GM21390 (cell line): ENCODE results near the gene GALNT11.
A peak's percentile ranks its signal among the peaks of the same experiment; 100 is the strongest.
"Not testable (repeated sequence)": the region's sequence is repeated elsewhere in the genome, so short reads cannot be mapped to it uniquely, and the experiment has no call there.

Experiments
- ATAC-seq: cut with Tn5 transposase; IDR thresholded peaks from one replicate; pipeline ENCODE4 v1.9.1; 2021; ENCODE audit not compliant: unreplicated experiment

The GALNT11 gene

DNA sequence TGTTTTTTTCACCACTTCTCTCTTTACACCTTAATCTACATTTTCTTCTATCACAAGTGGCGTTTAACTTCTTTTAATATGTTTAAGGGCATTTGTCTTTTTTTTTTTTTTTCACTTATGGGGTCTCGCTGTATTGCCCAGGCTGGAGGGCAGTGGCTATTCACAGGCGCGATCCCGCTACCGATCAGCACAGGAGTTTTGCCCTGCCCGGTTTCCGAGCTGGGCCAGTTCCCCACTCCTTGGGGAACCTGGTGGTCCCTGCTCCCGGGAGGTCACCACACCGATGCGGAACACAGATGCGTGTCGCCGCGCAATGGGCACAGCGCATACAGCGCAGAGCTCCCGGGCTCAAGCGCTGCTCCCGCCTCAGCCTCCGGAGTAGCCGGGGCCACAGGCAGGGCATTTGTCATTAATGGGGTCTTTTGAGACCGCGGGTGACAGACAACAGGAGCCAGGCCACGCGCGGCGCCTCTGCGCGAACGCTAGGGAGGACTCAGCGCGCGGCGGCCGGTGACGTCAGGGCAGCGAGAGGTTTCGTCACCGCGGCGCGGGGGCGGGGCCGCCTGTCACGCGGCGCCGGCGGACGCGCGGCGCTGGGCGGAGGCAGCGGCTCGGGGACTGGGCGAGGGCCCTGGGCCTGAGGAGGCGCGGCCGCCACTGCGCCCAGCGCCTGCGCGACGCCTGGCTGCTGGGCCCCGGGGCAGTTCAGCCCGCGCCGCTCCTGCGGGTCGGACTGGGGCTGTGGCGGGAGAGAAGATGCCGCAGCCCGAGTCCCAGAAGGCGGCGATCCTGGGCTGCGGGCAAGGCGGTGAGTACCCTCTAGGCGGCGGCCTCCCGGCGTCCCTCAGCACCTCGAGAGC is at the start of gene GALNT11:
GALNT11 (plus strand) TSS at position 598 of the 860 bp plus-strand sequence. CDS start 68,554 bp downstream, outside the sequence.
- ATAC-seq = peak; percentile 95

DNA sequence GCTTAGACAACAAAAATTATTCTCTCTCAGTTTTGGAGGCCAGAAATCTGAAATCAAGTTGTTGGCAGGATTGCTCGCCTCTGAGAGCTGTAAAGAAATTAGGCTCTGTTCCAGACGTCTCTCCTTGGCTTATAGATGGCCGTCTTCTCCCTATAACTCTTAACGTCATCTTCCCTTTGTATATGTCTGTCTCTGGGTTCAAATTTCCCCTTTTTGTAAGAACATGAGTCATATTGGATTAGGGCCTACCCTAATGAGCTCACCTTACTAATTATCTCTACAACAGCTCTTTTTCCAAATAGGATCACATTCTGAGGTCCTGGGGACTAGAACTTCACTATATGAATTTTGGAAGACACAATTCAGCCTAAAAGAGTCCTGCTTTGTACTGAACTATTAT is 46.9 kb upstream of the GALNT11 start:
- ATAC-seq = no peak

DNA sequence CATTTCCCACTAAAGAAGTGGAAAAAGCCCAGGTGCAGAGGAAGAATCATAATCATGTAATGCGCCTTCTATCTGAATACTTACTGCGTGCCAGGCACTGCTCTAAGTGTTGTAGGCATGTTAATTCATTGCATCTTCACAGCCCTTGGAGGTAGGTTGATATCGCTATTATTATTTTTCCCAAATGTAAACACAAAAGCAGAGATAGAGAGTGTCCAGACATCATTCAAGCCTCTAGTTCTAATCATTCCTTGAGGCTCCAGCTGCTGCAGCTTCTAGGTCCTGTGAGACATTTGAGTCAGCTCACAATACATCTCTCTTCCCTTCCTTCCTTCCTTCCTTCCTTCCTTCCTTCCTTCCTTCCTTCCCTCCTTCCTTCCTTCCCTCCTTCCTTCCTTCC is 44.3 kb upstream of the GALNT11 start:
- no peak for ATAC-seq

DNA sequence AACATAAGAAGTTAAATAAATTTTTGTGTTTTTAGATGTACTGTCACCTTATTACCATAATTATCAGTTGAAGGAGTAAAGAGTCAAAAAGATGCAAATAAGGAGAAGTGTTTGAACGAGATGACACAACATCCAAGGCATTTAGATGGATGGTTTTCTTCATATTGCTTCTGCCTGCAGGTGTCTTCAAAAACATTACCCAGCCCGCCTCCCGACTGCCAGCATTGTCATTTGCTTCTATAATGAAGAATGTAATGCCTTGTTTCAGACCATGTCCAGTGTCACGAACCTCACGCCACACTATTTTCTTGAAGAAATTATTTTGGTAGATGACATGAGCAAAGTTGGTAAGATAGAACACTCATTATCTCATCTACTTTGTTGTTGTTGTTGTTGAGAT is 42.7 kb upstream of the GALNT11 start:
- ATAC-seq = no peak

DNA sequence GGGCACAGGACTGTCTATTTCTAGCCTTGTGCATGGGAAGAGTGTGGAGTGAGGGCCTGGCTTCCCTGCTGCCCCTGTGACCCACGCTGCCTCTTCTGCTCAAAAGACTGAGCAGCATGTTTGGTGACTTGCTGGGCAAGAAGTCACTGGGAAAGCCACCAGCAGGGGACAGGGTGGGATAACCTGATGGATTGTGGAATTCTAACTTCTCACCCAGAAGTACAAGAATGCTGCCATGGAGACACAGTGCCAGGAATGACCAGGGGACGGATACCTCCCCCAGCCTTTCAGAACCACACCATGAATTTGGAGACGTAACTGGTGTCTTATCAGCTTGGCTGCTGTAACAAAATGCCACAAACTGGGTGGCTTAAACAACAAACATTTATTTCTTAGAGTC is 40.9 kb upstream of the GALNT11 start:
- no peak for ATAC-seq

DNA sequence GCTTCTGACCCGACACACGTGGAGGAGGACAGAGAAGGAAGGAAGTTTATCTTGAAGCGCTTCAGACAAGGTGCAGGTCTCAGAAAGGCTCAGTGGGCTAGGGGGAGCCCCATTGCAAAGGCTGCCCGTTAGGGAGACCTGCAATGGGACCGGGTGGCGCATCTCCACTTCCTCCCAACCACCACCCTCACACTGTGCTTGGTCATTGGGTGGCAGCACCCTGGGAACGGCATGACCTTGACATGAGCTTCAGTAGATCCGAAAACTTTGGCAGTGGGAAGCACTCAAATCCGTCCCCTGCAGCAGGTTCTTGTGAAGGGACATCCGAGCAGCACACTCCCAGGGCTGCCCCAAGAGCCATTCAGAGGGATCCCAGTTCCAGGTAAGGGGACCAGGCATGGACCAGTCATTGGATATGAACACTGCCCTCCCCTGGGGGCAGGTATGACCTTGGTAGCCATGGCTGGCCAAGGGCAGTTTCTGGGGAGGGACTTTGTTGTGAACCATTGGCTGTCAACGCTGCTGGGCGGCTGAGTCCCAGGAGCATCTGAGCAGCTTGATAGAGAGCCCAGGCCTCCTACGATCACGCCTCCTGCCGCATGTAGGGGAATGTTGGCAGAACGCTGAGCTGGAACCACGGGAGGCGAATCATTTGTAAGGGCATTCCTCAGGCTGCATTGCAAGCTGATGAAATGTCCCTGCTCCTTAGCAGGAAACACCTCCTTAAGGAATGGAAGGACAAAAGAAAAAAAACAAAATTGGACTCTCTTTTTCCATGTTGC is 37.5 kb upstream of the GALNT11 start:
- ATAC-seq = no peak

DNA sequence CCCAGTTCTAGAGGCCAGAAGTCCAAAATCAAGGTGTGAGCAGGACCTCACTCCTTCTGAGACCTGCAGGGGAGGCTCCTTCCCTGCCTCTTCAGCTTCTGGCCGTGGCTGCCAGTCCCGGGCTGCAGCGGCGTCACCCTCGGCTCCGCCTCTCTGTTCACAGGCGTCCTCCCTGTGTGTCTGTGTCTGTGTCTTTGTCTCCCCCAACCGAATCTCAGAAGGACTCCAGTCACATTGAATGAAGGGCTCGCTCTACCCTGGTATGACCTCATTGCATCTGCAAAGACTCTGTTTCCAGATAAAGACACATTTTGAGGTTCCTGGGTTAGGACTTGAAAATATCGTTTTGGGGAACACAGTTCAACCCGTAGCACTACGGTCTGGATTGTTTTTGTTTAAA is 33.1 kb upstream of the GALNT11 start:
- ATAC-seq = no peak

DNA sequence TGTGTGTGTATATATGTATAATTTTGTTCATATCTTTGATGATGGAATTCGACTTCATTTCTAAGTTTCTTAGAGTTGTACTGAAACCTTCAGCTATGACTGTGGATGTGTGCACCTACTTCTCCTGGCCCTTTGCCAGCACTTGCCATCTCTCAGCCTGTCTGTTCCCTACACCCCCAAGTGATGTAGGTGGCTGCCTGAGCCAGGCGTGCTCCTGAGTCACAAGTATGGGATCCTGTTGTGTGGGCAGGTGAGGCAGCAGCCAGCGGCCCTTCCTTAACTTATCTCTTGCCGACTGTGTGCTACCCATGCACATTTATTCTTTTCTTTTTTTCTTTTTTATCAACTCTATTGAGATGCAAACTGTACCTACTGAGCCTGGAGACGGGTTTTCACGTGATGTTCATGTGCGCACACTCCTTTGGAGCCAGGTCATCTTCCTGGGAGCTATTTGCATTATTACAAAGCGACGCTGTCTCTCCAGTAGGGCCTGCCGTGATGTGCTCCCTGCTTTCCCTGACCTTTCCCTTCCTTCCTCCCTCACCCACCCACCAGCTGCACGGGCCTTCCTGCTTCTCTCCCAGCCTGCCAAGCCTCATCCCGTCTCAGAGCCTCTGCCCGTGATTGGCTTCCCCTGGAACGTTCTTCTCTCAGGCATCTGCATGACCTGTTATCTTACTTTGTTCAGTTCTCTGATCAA is 31.3 kb upstream of the GALNT11 start:
- no peak for ATAC-seq

DNA sequence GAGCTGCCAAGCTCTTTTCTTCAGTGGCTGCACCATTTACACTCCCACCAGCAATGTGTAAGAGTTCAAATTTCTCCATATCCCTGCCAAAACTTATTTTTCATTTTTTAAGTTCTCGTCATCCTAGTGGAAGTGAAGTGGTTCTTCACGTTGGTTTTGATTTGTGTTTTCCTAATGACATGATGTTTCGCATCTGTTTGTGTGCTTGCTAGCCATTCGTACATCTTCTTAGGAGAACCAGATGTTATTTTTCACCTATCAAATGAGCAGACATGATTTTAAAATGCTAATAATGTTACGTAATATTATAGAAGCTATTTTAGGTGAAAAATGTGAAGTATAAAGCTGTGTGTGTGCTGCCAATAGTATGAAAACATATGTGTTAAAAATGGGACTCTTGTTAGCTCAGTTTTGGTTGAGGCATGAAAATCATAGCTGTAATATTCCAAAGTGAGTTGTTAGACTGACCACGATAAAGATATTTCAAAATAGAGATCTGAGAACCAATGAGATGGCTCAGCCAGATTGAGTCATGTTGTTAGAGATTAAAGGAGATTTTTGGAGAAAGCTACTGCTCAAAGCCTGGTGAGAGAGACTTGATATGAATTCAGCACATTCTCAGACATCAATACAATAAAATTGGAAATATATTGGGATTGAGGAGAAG is 25.9 kb upstream of the GALNT11 start:
- no peak for ATAC-seq

DNA sequence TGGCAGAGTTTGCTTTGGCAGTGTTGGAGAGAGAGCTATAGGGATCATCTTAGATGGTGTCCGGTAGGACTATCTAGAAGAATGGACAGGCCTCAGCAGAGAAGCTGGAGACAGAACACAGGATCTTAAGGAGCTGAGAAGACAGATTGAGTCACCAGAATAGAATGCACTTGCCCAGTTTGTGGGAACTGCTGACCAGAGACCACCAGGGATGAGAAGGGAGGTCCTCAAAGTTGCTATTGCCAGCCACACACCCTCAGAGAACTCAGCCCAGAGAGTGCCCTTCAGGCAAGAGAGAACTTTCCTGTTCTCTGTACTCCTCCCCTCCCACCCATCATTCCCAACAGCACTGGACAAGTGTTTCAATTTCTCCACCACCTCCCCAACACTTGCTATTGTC is 25.3 kb upstream of the GALNT11 start:
- ATAC-seq = no peak

DNA sequence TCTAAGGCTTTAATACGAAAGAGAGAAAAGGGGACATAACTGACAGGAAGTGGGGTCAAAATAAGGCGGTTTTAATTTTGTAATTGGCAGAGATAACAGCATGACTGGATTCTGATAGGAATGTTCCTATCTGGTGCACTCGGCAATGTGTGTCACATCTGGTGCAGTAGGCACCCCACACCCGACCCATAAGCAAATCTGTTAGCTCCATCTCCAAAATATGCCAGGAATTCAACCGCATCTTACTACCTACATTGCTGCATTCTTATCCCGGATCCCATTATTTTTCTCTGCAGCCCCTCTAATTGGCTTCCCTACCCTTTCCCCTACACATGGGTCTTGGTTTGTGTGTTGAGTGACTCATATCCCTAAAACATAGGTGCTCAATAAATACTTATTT is 19.1 kb upstream of the GALNT11 start:
- no peak for ATAC-seq

DNA sequence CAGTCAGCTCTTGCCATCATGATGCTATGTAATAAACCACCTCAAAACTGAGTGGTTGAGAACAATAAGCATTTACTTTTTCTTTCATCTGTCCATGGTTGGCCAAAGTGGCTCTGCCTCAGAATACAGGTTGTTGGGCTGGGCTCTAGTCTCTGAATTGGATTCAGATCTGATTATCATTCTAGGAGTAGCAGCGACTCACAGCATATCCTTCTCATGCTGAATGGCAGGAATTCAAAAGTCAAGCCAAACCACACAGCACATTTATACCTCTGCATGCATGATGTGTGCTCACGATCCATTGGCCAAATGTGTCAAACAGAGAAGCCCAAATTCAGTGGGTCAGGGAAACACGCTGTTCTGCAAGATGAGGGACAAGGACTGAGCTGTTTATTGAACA is 13.6 kb upstream of the GALNT11 start:
- ATAC-seq = no peak

DNA sequence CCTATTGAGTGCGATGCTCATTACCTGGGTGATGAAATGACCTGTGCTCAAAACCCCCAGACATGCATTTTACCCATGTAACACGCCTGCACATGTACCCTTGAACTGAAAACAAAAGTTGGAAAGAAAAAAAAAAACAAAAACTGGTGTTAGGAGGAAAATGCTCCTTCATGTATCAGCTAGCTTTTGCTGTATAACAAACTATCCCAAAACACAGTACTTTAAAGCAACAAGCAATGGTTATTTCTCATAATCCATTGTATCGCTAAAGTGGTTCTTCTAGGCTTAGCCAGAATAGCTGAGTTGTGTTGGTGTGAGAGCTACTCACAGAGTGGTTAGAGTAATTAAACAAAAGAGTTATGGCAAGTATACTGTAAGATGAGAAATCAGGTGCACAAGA is 12.2 kb upstream of the GALNT11 start:
- no peak for ATAC-seq

DNA sequence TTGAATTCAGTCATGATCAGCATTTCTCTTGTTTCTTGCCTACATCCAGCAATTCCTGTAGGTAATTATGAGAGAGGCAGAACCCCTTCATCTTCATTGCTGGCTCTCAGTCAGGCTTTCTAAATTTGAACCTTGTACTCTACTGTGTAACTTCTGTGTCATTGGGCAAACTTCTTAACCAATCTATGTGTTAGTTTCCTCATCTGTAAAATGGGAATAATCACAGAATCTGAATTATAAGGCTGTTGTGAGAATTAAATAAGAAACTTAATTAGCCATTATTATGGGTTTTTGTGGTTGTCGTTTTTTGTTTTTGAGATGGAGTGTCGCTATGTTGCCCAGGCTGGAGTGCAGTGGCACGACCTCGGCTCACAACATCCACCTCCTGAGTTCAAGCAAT is 11.5 kb upstream of the GALNT11 start:
- no peak for ATAC-seq

DNA sequence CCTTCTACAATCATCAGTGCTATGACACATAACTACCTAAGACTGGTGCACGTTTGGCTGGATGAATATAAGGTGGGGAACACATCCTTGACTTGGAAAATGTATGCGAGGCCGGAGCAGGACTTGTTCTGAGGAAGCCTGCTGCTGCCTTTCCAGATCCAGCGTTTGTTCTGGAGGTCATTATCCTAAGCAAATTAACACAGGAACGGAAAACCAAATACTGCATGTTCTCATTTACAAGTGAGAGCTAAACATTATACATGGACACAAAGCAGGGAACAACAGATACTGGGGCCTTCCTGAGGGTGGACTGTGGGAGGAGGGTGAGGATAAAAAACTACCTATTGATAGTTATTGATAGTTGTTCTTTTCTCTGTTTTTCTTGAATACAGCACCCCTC is 10.8 kb upstream of the GALNT11 start:
- ATAC-seq = no peak

DNA sequence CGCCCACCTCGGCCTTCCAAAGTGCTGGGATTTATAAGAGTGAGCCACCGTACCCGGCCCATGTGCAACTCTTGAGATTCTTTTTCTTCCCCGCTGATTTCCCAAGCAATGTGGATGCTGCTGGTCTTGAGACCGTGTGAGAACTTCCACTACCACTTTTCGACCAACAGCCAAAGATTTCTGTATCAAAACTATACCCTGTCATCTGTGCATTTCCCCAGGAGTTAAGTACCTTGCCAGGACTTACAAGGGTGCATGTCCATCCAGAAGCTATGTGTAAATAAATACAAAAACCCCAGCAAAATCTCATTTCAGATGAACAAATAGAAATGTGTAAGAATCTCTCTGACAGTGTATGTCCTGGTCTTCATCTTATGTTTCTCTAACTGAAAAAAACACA is 9.9 kb upstream of the GALNT11 start:
- no peak for ATAC-seq

DNA sequence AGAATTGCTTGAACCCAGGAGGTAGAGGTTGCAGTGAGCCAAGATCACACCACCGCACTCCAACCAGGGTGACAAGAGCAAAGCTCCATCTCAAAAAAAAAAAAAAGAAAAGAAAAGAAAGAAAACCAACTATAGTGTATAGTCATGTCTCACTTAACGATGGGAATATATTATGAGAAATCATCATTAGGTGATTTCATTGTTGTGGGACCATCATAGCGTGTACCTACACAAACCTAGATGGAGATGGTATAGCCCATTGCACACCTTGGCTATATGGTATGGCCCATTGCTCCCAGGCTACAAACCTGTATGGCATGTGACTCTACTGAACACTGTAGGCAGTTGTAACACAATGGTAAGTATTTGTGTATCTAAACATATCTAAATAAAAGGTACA is 8.5 kb upstream of the GALNT11 start:
- no peak for ATAC-seq

DNA sequence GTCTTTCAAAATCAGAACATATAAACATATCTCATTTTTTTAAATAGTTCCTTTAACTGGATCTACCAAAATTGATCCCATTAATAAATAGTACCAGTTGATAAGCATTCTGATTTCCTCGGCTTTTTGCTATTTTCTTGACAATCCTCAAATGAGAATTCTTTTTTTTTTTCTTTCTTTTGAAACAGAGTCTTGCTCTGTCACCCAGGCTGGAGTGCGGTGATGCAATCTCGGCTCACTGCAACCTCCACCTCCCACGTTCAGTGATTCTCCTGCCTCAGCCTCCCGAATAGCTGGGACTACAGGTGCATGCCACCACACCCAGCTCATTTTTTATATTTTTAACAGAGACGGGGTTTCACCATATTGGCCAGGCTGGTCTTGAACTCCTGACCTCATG is 7.8 kb upstream of the GALNT11 start:
- not testable (repeated sequence) for ATAC-seq

DNA sequence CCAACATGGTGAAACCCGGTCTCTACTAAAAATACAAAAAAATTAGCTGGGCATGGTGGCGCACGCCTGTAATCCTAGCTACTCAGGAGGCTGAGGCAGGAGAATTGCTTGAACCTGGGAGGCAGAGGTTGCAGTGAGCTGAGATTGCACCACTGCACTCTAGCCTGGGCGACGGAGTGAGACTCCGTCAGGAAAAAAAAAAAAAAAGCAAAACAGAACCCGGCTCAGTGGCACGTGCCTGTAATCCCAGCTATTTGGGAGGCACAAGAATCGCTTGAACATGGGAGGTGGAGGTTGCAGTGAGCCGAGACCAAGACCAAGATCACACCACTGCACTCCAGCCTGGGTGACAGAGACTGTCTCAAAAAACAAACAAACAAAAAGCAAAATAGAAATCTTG is 3.7 kb upstream of the GALNT11 start:
- not testable (repeated sequence) for ATAC-seq

DNA sequence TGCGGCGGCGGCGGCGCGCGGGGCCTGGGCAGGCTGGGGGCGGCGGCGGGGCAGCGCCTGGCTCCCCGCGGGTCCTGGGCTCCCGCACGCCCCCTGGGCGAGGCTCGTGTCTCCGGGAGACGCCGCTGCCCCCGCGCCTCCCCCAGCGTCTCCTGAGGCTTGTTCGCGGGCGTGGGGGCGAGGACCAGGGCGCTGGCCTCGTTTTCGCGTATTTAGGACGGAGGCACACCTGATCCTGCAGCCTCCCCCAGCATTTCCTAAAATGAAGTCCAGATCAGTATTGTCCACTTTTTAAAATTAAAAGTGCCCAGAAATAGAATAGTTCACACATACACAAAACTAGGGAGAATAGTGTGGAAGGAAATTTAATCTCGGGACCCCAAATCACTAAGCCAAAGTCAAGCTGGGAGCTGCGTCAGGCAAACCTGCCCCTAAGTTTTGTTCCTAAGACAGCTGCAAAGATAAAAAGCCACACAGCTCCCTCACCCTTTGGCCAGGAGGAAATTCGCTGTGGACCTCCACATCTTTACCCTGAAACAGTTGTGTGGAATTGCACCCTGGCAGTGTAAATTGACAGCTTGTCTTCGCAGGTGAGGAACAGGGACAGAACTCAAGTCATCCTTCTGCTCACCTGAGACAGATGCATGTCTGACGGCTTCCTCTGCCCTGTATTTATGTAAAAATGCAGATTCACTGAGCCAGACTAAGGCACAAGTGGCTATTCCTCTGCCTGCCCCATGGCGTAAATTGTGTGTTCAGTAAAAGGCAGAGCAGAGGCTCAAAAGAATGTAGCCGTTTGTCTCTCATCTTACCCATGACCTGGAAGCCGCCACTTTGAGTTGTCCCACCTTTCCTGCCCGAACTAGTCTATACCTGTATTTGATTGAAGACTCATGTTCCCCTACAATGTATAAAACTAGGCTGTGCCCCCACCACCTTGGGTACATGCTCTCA is 740 bp downstream of the GALNT11 start:
- ATAC-seq = no peak
